ENCODE measurements around the gene REXO1. TPM values are rescaled to one million over a fixed set of nuclear protein-coding genes. Genes with fewer than 3 reads are reported as not detected.

REXO1 gene
- total RNA-seq, 1 experiment from 2014 or later: 52.1 TPM

DNA sequence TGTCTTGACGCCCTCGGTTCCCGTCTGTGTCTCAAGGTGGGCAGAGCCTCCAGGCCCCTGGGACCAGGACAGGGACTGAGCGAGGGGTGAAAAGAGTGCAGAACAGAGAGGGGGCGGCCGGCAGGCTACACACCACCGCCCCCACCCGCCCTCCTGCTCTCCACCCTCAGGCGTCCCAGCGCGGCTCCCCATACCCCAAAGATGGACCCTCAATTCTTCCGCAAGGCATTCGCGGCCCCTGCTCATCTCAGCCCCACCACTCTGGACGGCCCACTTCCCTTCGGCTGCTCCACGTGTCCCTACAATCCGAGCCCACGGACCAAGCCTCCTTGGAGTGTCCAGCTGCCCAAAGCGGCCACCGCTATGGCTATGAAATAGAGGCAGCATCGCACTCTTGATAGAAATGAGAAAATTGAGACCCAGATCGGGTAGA is 13.3 kb upstream of the REXO1 start:
- H3K27ac ChIP-seq (ENCODE audit: low read length): peak overlapping the region; percentile 88
- ChIA-PET CTCF (no interaction called here), POLR2A (no interaction called here)
- no peak for TF ChIP-seq TCF7L2 (IDR thresholded peaks at IDR 0.05; ENCODE audit: low read depth, low read length)
- TF ChIP-seq, protein P1, sequence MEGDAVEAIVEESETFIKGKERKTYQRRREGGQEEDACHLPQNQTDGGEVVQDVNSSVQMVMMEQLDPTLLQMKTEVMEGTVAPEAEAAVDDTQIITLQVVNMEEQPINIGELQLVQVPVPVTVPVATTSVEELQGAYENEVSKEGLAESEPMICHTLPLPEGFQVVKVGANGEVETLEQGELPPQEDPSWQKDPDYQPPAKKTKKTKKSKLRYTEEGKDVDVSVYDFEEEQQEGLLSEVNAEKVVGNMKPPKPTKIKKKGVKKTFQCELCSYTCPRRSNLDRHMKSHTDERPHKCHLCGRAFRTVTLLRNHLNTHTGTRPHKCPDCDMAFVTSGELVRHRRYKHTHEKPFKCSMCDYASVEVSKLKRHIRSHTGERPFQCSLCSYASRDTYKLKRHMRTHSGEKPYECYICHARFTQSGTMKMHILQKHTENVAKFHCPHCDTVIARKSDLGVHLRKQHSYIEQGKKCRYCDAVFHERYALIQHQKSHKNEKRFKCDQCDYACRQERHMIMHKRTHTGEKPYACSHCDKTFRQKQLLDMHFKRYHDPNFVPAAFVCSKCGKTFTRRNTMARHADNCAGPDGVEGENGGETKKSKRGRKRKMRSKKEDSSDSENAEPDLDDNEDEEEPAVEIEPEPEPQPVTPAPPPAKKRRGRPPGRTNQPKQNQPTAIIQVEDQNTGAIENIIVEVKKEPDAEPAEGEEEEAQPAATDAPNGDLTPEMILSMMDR (IDR thresholded peaks at IDR 0.05): no peak
- TF ChIP-seq, protein P2, sequence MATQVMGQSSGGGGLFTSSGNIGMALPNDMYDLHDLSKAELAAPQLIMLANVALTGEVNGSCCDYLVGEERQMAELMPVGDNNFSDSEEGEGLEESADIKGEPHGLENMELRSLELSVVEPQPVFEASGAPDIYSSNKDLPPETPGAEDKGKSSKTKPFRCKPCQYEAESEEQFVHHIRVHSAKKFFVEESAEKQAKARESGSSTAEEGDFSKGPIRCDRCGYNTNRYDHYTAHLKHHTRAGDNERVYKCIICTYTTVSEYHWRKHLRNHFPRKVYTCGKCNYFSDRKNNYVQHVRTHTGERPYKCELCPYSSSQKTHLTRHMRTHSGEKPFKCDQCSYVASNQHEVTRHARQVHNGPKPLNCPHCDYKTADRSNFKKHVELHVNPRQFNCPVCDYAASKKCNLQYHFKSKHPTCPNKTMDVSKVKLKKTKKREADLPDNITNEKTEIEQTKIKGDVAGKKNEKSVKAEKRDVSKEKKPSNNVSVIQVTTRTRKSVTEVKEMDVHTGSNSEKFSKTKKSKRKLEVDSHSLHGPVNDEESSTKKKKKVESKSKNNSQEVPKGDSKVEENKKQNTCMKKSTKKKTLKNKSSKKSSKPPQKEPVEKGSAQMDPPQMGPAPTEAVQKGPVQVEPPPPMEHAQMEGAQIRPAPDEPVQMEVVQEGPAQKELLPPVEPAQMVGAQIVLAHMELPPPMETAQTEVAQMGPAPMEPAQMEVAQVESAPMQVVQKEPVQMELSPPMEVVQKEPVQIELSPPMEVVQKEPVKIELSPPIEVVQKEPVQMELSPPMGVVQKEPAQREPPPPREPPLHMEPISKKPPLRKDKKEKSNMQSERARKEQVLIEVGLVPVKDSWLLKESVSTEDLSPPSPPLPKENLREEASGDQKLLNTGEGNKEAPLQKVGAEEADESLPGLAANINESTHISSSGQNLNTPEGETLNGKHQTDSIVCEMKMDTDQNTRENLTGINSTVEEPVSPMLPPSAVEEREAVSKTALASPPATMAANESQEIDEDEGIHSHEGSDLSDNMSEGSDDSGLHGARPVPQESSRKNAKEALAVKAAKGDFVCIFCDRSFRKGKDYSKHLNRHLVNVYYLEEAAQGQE (IDR thresholded peaks at IDR 0.05; ENCODE audit: insufficient read depth in 1 of 2, low read depth in 2 of 2, low read length in 1 of 2): no peak
- TF ChIP-seq POLR2AphosphoS5 (IDR thresholded peaks at IDR 0.05; ENCODE audit: low read depth, low read length): no peak
- no peak; the same call in 1 of the 2 replicates for TF ChIP-seq SIN3A (IDR thresholded peaks at IDR 0.05; ENCODE audit: borderline replicate concordance, insufficient read depth, low read depth, low read length)
- in situ Hi-C loops (cut with HindIII; ENCODE audit: low pct_unique_long_range_greater_than_20kb, low sequenced_read_pairs) (no loop called here), intact Hi-C loops (cut with micrococcal nuclease; ENCODE audit: unreplicated experiment) (no loop called here)
- ATAC-seq (no peak), DNase-seq (ENCODE audit: low read depth, low spot score) (no peak)
- BruUV-seq (replicated peaks): TSS peak; percentile 78
- H3K36me3 ChIP-seq (ENCODE audit: control insufficient read depth, insufficient read depth, low read length): peaks cover 5% of the 10 kb centered on the region; the same call in 1 of the 2 replicates
- no peaks in the 10 kb centered on the region for H3K27me3 ChIP-seq (ENCODE audit: control insufficient read depth, insufficient read depth, low read length)
- peak overlapping the region; percentile 76 to 80 for H3K4me3 ChIP-seq (ENCODE audit: low read depth in 2 of 2, low read length in 2 of 2)
- peaks cover 18% of the 10 kb centered on the region for H3K4me1 ChIP-seq (ENCODE audit: control insufficient read depth, insufficient read depth, low read length)
- H3K9me3 ChIP-seq (ENCODE audit: control insufficient read depth, insufficient read depth, low read depth, low read length): no peaks in the 10 kb centered on the region

DNA sequence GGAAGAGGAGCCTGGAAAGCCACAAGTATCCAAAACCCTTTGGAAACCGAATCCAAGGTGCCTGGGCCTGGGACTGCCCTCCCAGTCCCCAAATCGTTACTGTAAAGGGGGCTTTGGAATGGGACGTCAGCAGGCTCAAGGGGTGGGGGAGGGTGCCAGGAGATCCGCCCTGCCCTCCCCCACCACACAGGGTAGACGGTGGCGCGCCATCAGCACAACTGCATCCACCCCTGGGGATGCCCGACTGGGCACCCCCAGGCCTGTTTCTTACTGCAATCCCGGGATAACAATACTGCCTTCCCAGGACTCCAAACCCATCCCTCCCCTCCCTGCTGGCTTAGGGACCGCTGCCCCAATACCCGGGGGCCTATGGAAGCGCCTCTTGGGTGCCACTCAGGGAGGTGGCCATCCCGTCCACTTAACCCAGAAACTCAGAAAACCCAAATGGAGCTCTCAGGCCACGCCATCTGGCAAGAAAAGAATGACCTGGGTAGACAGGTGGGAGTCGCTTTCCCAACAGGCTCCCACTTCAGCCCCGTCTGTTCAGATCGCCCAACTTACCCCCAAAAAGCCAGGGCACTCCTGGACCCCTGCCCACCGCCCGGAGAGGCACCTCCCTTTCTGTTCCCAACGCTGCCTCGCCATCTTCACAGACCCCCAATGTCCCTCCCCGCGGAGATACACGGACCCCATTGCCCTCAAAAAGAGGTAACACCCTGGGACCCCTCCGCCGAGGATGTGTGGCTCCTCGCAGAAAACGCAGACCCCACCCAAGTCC is 12.7 kb upstream of the REXO1 start:
- in situ Hi-C loops (cut with HindIII; ENCODE audit: low pct_unique_long_range_greater_than_20kb, low sequenced_read_pairs): no loop called here
- H3K9me3 ChIP-seq (ENCODE audit: control insufficient read depth, insufficient read depth, low read depth, low read length): no peaks in the 10 kb centered on the region
- DNase-seq (ENCODE audit: low read depth, low spot score) (no peak), ATAC-seq (no peak)
- CTCF ChIA-PET: interaction anchor here (0.6 kb wide), 1 partner anchor 64 kb away, joined by 4 read pairs; no protein-coding TSS in a partner anchor
- peaks cover 5% of the 10 kb centered on the region; the same call in 1 of the 2 replicates for H3K36me3 ChIP-seq (ENCODE audit: control insufficient read depth, insufficient read depth, low read length)
- TF ChIP-seq POLR2AphosphoS5 (IDR thresholded peaks at IDR 0.05; ENCODE audit: low read depth, low read length) (no peak), TCF7L2 (IDR thresholded peaks at IDR 0.05; ENCODE audit: low read depth, low read length) (no peak), SIN3A (IDR thresholded peaks at IDR 0.05; ENCODE audit: borderline replicate concordance, insufficient read depth, low read depth, low read length) (no peak)
- TF ChIP-seq, protein P2 (IDR thresholded peaks at IDR 0.05; ENCODE audit: insufficient read depth in 1 of 2, low read depth in 2 of 2, low read length in 1 of 2): no peak
- TF ChIP-seq, protein P1 (IDR thresholded peaks at IDR 0.05): no peak
- peak overlapping the region; percentile 88 for H3K27ac ChIP-seq (ENCODE audit: low read length)
- POLR2A ChIA-PET: no interaction called here
- BruUV-seq (replicated peaks): no TSS peak
- H3K4me3 ChIP-seq (ENCODE audit: low read depth in 2 of 2, low read length in 2 of 2): peak overlapping the region; percentile 76 to 80
- intact Hi-C loops (cut with micrococcal nuclease; ENCODE audit: unreplicated experiment): no loop called here
- peaks cover 23% of the 10 kb centered on the region for H3K4me1 ChIP-seq (ENCODE audit: control insufficient read depth, insufficient read depth, low read length)
- no peaks in the 10 kb centered on the region for H3K27me3 ChIP-seq (ENCODE audit: control insufficient read depth, insufficient read depth, low read length)

Measured in Panc1 (cell line).